HG02981 (cell line): Measurements from ENCODE around the gene MED10.

Source experiments
- ATAC-seq: cut with Tn5 transposase; IDR thresholded peaks from one replicate; pipeline ENCODE4 v1.9.1; 2021; ENCODE audit warnings: mild to moderate bottlenecking, moderate library complexity; ENCODE audit not compliant: unreplicated experiment

The MED10 gene

DNA sequence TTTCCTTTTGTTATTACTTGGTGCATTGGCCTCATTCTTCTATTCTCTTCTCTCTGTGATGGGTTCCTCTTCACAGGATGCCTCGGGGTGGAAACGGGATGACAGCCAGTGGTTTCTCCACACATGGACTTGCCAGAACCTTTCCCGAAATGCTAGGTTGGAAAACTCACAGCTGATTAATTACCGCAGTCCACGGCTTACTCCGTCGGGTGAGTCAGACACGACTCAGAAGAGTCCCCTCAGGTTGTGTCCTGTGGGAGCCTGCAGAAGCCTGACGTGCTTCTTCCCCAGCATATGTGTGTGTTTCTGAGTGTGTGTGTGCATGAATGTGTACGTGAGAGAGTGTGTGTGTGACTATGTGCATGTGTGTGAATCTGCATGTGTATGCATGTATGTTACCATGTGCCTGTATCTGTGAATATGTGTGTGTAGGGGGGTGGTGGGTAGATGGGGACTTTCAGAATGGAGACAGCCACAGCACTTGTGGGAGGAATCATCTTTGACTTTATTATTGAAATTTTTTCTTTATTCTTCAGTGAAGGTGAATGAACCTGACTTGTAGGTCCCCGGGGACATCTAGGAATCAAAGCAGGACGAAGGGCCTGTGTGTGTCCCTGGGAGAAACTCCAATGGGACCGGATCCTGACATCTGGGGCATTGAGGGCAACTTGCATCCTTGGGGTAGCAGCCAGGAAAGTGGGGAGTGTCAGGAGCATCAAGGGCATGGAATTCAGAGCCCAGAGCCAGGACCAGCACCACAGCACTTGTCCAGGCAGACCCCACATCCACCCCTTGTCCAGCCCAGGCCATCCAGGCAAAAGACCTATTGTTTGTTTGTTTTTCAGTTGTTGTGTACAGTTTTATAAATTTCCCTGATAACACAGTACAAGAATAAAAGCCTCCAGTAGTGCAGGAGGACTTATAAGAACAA is 21.9 kb upstream of the MED10 start:
- no peak for ATAC-seq

DNA sequence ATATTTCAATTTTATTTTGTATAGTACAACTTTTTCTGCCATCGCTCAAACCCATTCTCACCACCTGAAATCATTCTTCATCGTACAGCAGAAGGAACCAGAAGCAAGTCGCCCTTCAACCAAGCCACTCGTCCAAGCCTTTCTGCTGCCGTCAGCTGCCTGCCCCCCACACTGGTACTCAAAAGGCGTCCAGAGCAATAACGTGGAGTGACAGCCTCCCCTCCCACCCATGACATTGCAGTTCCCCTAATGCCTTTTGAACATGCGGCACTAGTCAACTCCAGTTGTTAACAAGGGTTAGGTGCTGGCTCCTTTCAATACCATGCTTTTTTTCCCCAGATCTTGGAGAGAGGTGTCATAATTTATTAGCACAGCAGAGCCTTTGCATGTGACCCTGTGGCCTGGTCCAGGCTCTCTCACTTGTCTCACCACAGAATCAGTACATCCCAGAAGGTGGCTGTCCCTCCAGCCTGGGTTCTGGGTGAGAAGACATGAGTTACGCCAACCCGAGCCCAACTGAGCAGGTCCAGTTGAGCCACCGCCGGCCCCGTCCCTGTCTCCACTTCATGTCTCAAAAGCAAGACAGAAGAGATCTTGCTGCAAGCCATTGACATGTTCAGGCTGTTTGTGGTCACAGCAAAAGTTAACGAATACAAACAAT is 20.4 kb upstream of the MED10 start:
- ATAC-seq: no peak

GRCh38 chr5:6397536-6398269 is 19.4 kb upstream of the MED10 start:
- no peak for ATAC-seq

GRCh38 chr5:6396836-6397535 is 18.6 kb upstream of the MED10 start:
- no peak for ATAC-seq

DNA sequence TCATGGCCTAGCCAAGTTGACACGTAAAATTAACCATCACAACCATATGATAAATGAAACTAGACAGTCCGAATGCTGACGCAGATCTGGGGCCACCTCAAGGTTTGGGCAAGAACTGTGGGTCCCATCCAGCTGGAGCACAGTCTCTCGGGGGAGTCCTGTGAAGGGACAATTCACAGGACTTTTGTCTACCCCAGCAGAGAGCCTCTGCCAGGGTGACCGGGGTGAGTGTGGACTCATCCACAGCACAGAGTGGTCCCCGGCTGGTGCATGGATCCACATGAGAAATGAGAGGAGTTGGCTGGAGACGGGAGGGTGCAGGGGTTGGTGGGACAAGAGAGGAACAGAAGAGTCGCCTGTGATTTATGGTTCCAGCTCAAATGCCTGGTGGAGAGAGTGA is 17.7 kb upstream of the MED10 start:
- no peak for ATAC-seq

- ATAC-seq: no peak
These were observed 17.3 kb upstream of the MED10 start for GRCh38 chr5:6395621-6396020.

DNA sequence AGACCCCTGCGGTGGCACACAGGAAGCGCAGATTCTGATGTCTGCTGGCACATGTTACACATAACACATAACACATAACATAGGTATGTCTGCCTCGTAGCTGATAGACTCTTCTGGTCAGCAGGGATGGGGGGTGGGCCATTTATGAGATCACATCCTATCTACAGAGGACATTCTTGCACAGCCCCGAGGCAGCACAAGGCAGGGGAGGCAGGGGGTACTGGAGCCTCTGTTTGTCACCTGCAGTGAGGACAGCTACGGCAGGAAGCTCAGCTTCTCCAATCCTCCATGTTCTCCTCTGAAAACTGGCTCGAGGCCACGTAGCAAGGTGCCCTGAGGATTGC is 16.7 kb upstream of the MED10 start:
- no peak for ATAC-seq

GRCh38 chr5:6394429-6395101 is 16.2 kb upstream of the MED10 start:
- no peak for ATAC-seq

DNA sequence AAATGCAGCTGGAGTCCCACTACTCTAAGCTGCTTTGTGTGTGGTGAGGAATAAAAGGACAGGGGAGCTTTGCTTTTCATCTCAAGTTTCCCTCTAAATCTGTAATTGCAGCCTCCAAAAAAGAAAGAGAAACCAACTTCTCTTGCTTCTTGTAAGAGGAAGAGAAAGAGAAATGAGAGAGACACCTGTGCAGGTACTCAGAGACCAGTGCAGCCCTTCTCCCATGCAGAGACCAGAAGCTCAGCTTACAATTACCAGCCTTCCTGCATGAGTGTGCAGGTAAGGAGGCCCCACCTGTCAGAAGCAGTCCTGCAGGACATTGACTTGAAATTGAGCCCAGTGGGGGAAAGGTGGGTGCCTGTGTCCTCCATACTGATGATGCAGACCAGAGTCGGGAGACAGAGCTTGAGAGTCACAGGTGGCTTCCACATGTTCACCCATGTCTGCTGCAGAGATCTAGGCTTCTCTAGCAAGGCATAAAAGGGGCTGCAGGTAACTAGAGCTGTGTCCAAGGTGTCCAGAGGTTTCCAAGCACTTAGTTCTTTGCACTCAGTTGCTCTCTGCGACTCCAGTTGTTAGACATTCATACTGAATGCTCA is 15.3 kb upstream of the MED10 start:
- ATAC-seq: no peak

- no peak for ATAC-seq
These were observed 14.2 kb upstream of the MED10 start for GRCh38 chr5:6392561-6392960.

DNA sequence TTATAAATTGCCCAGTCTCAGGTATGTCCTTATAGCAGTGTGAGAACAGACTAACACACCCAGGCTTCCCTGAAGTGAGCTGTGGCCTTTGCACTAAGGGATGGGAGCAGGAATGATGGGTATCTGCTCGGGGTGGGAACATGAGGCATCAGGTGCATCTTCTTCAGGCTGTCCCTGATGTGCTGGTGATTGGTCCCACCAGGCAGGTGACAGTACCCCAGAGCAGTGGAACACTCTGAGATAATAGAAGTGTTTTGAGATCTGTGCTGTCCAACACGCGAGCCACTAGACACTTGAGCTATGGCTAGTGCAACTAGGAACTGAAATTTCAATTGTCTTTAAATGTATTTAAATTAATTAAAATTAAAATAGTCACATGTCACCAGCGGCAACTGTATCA is 12.8 kb upstream of the MED10 start:
- no peak for ATAC-seq

- no peak for ATAC-seq
These were observed 11.7 kb upstream of the MED10 start for GRCh38 chr5:6389946-6390530.

DNA sequence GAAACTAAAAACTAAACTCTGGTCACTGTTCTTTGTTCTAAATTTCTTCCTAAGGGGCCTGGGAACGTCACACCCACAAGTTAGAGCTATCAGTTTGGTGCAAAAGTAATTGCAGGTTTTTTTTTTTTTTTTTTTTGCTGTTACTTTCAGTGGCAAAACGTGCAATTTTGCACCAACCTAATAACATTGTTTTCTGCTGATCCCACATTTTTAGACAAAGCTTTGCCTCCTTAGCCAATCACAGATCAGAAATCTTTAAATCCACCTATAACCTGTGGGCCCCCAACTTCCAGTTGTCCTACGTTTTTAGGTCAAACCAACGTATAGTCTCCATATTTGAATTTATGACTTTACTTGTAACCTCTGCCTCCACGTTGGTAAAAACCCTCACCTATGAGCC is 11.1 kb upstream of the MED10 start:
- no peak for ATAC-seq

DNA sequence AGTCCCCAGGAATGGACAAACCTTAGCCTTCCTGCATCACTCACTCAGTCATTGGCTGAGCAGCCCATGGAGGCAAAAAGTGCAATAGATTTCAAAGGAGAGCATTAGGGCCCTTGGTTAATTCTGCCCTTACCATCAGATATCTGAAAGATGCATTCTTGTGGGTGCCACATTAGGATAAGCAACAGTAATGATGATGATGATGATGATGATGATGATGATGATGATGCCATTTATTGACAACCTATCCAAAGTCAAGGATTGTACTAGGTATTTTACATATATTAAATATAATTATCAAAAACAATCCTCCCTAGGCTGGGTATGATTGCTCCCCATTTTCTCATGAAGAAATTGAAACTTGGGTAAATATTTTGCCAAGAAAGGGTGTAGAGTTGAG is 9.6 kb upstream of the MED10 start:
- ATAC-seq: no peak

DNA sequence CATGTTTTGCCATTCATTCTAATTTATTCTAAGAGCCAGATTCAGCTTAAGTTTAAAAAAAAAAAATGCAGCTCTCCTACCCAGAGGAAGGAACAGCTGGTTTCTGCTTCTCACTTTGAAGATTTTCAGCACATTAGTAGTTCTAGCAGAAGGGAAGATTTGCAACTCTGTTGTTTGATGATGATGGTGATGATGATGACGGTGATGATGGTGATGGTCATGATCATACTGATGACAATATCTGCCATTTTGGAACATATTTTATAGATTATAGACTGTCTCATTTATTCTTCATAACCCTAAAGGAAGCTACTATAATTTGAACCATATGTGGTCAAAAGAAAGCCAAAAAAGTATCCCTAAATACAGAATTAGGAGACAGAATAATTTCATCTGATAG is 7.9 kb upstream of the MED10 start:
- no peak for ATAC-seq

- no peak for ATAC-seq
These were observed 6.5 kb upstream of the MED10 start for GRCh38 chr5:6384856-6385255.

GRCh38 chr5:6383376-6383775 is 5.0 kb upstream of the MED10 start:
- no peak for ATAC-seq

- no peak for ATAC-seq
These were observed 899 bp upstream of the MED10 start for GRCh38 chr5:6379246-6379645.

GRCh38 chr5:6378766-6379103 is 388 bp upstream of the MED10 start:
- peak; percentile 20 for ATAC-seq

DNA sequence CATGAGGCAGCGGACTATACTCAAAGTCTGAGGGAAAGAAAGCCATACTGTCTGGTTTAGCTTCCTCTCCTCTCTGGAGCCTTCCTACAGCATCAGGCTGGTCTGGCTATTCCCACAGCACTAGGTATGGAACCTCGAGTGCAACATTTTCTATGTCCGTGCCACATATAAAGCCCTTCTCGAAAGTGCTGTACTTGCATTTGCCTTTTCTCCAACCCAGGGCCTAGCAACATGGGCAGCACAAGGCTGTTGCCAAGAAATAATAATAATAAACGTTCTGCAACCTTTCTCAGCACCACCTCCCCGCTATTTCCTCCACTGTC is 804 bp downstream of the MED10 start:
- ATAC-seq: no peak
